Right renal cortex interstitium (tissue), 3 donors: ENCODE measurements around the gene SLC35A2. TPM values are rescaled to one million over a fixed set of nuclear protein-coding genes. Genes with fewer than 3 reads are reported as not detected.
"Not testable (repeated sequence)": the region's sequence is repeated elsewhere in the genome, so short reads cannot be mapped to it uniquely, and the experiment has no call there.

ENCODE experiments used
- DNase-seq, 3 donors: peaks; one replicate each; pipeline ENCODE4 v3.0.0-alpha.2; 2013; ENCODE audit warnings: low read depth in 3 of 3, low spot score in 2 of 3
- polyA plus RNA-seq, 3 donors: library from polyadenylated mRNA; unstranded; fragments of 120-200 nt; gene quantifications; one replicate each; pipeline ENCODE4 v1.2.1, GENCODE V29; 2013; ENCODE audit not compliant: insufficient read length in 3 of 3

Gene SLC35A2
- polyA plus RNA-seq, 3 donors, result 31.8 to 32.8 (median 32.4) TPM

DNA sequence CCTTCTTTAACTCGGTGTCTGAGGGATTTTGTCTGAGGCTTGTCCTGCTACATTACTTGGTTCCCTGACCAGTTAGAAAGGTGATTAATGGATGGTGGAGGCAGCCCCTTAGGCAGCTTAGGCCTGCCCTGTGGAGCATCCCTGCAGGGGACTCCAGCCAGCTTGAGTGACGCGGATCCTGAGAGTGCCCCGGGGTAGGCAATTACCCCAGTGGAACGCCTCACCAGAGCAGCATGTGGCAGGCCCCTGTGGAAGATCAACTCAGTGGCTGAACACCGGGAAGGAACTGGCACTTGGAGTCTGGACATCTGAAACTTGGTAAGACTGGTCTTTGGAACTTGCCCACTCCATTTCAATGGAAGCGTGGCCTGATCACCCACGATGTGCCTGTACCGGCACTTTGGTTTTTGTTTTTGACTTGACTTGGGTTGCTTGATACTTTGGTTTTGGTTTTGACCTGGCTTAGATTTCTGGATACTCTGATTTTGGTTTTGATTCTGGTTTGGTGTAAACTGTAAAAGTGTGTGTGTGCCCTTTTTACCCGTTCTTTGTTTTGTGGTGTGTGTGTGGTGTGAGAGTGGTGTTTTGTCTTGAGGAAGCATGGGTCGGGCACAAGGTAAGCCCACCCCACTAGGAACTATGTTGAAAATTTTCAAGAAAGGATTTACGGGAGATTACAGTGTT lies 57.2 kb downstream of the SLC35A2 start:
- DNase-seq, result not testable (repeated sequence)

DNA sequence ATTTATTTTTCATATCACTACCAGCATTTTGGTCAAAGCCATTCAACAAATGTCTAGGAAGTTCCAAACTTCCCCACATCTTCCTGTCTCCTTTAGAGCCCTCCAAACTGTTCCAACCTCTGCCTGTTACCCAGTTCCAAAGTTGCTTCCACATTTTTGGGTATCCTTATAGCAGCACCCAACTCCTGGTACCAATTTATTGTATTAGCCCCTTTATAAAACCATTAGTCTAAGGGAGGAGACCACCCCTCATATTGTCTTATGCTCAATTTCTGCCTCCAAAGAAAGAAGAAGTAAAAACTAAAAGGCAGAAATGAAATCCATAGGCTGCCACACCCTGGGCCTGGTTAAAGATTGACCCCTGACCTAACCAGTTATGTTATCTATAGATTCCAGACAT lies 58.0 kb downstream of the SLC35A2 start:
- not testable (repeated sequence) for DNase-seq

Other genes starting within 250 kb of the SLC35A2 start
- gene WAS, start 227.8 kb downstream of the SLC35A2 start, polyA plus RNA-seq, result 1 to 10 TPM; 2.8 to 3.0 (median 2.9) TPM
- 1 to 10 TPM; 5.7 to 6.5 (median 6.0) TPM for gene SUV39H1, start 214.9 kb downstream of the SLC35A2 start, polyA plus RNA-seq
- gene GLOD5, start 149.9 kb downstream of the SLC35A2 start, polyA plus RNA-seq, result 1 to 10 TPM; 1.1 to 2.8 (median 1.5) TPM
- under 1 TPM; 0.40 to 0.74 (median 0.74) TPM for gene GATA1, start 125.1 kb downstream of the SLC35A2 start, polyA plus RNA-seq
- gene HDAC6, start 109.6 kb downstream of the SLC35A2 start, polyA plus RNA-seq, result 100 to 1,000 TPM; 140 to 164 (median 141) TPM
- gene ERAS, start 85.1 kb downstream of the SLC35A2 start, polyA plus RNA-seq, result under 1 TPM in 1 of 3 donors, not detected in 2; 0.12 TPM
- 10 to 100 TPM in 1 of 3 donors, 1 to 10 TPM in 2; 5.1 to 10.4 (median 6.8) TPM for gene PCSK1N, start 76.0 kb downstream of the SLC35A2 start, polyA plus RNA-seq
- 10 to 100 TPM; 33.2 to 43.0 (median 34.5) TPM for gene TIMM17B, start 13.9 kb downstream of the SLC35A2 start, polyA plus RNA-seq
- gene PQBP1, start 13.7 kb downstream of the SLC35A2 start, polyA plus RNA-seq, result 10 to 100 TPM; 75.1 to 78.8 (median 75.8) TPM
- 1 to 10 TPM; 5.6 to 6.7 (median 6.2) TPM for gene PIM2, start 7.4 kb upstream of the SLC35A2 start, polyA plus RNA-seq
- gene OTUD5, start 46.0 kb upstream of the SLC35A2 start, polyA plus RNA-seq, result 10 to 100 TPM; 64.4 to 66.9 (median 65.9) TPM
- gene KCND1, start 60.2 kb upstream of the SLC35A2 start, polyA plus RNA-seq, result 1 to 10 TPM; 2.1 to 2.2 (median 2.1) TPM
- 10 to 100 TPM; 40.6 to 50.6 (median 45.8) TPM for gene GRIPAP1, start 90.6 kb upstream of the SLC35A2 start, polyA plus RNA-seq
- 10 to 100 TPM; 24.9 to 27.9 (median 25.2) TPM for gene TFE3, start 131.7 kb upstream of the SLC35A2 start, polyA plus RNA-seq
- 1 to 10 TPM; 7.6 to 8.9 (median 8.7) TPM for gene CCDC120, start 147.4 kb upstream of the SLC35A2 start, polyA plus RNA-seq
- 10 to 100 TPM; 32.2 to 35.3 (median 32.3) TPM for gene PRAF2, start 162.4 kb upstream of the SLC35A2 start, polyA plus RNA-seq
- 10 to 100 TPM; 58.9 to 60.2 (median 59.4) TPM for gene WDR45, start 168.2 kb upstream of the SLC35A2 start, polyA plus RNA-seq
- gene GPKOW, start 212.1 kb upstream of the SLC35A2 start, polyA plus RNA-seq, result 10 to 100 TPM; 21.8 to 25.8 (median 24.2) TPM